ENCODE data around the gene DCLK2. TPM values are rescaled to one million over a fixed set of nuclear protein-coding genes. Genes with fewer than 3 reads are reported as not detected.

The DCLK2 gene
- total RNA-seq, 1 donor from 2014 or later: 0.21 TPM

DNA sequence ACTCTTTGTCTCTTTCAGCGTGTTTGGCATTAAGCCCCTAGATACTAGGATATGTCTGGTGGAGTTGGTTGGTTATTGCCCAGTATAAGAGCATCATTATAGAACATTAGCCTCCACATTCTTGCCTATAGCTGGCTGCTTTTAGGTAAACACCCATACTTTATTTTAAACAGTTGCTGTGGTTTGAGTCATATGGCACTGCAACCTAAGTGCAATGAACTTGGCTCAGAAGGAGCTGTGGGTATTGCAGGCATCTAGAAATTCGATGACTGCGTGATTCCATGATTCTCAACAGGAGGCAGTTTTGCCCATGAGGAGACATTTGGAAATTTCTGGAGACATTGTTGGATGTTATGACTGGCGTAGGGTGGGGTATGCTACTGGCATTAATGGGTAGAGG lies 49.5 kb downstream of the DCLK2 start:
- Mint-ChIP-seq H3K27ac (no peak overlapping the region), H3K9me3 (no peaks in the 10 kb centered on the region), H3K27me3 (ENCODE audit: low read depth) (peaks cover 3% of the 10 kb centered on the region), H3K4me1 (ENCODE audit: low read depth) (peaks cover 3% of the 10 kb centered on the region), H3K4me3 (ENCODE audit: low read depth) (no peak overlapping the region), H3K36me3 (ENCODE audit: low read depth) (no peaks in the 10 kb centered on the region)
- intact Hi-C loops (cut with micrococcal nuclease): no loop called here
- no peak for DNase-seq (ENCODE audit: low spot score)

DNA sequence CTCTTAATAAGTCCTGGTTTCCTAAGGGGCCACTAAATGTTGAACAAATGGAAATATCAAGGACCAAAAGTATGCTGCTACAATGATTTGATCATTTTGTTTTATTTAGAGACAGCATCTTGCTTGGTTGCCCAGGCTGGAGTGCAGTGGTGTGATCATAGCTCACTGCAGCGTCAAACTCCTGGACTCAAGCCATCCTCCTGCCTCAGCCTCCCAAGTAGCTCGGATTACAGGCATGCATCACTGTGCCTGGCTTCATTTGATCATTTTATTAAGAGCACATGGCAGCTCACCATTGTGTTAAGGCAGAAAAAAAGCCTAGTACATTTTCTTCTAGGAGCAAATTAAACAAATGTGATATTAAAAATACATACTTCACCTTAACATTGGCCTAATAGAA lies 52.7 kb downstream of the DCLK2 start:
- H3K36me3 Mint-ChIP-seq (ENCODE audit: low read depth): no peaks in the 10 kb centered on the region
- no peak for DNase-seq (ENCODE audit: low spot score)
- no peak overlapping the region for H3K4me3 Mint-ChIP-seq (ENCODE audit: low read depth)
- intact Hi-C loops (cut with micrococcal nuclease): no loop called here
- H3K27ac Mint-ChIP-seq: no peak overlapping the region
- H3K4me1 Mint-ChIP-seq (ENCODE audit: low read depth): peaks cover 5% of the 10 kb centered on the region
- peaks cover 17% of the 10 kb centered on the region for H3K27me3 Mint-ChIP-seq (ENCODE audit: low read depth)
- H3K9me3 Mint-ChIP-seq: no peaks in the 10 kb centered on the region

DNA sequence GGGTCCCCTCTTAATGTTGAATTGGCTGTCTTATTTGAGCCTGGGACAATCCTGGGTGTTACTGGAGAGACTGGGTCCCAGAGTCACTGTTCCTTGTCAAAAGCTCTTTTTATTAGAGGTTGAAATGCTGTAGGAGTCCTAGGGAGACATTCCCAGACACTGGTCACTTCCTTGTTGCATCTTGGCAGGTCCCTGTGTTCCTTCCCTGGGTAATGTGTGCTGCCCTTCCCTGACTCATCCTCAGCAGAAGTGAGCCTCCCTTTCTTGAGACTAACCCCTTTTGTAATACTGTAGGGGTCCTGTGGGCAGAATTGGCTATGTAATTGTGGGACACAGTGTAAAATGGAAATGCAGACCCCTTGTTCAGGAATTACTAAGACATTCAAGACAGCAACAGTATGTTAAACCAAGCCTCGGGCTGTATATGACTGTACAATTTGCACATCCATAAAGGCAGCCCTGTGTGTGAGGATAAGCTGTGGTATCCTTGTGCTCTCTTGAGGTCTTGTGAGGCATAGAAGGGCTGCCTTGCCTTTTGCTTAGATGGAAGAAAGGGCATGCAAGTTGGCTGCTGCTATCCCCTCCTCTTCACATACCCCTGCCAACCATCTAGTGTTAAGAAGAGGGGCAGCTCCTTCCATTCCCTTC lies 53.5 kb downstream of the DCLK2 start:
- Mint-ChIP-seq H3K9me3 (no peaks in the 10 kb centered on the region), H3K4me3 (ENCODE audit: low read depth) (no peak overlapping the region), H3K4me1 (ENCODE audit: low read depth) (peaks cover 10% of the 10 kb centered on the region), H3K27ac (no peak overlapping the region), H3K27me3 (ENCODE audit: low read depth) (peaks cover 18% of the 10 kb centered on the region), H3K36me3 (ENCODE audit: low read depth) (no peaks in the 10 kb centered on the region)
- no peak for DNase-seq (ENCODE audit: low spot score)
- intact Hi-C loops (cut with micrococcal nuclease): no loop called here

DNA sequence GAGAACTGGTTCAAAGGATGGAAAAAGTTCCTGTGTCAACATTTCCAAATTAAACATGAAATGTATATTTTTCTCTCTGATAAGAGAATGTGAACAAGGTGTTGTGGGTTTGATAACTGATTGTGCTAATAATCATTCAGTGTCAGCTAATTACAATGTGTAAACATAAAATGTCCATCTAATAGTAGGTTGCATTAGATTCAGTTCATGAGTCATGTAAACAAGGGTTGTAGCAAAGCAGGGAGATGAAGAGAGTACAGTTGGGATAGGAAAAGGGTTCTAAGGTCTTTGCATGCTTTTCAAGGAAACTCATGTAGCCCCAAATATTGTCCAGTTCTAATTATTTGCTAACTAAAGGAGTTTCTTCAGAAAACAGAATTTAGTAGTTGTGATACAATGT lies 55.4 kb downstream of the DCLK2 start:
- Mint-ChIP-seq H3K27me3 (ENCODE audit: low read depth) (peaks cover 18% of the 10 kb centered on the region), H3K9me3 (no peaks in the 10 kb centered on the region), H3K4me3 (ENCODE audit: low read depth) (no peak overlapping the region), H3K36me3 (ENCODE audit: low read depth) (no peaks in the 10 kb centered on the region), H3K27ac (no peak overlapping the region), H3K4me1 (ENCODE audit: low read depth) (peaks cover 10% of the 10 kb centered on the region)
- DNase-seq (ENCODE audit: low spot score): no peak
- intact Hi-C loops (cut with micrococcal nuclease): no loop called here

DNA sequence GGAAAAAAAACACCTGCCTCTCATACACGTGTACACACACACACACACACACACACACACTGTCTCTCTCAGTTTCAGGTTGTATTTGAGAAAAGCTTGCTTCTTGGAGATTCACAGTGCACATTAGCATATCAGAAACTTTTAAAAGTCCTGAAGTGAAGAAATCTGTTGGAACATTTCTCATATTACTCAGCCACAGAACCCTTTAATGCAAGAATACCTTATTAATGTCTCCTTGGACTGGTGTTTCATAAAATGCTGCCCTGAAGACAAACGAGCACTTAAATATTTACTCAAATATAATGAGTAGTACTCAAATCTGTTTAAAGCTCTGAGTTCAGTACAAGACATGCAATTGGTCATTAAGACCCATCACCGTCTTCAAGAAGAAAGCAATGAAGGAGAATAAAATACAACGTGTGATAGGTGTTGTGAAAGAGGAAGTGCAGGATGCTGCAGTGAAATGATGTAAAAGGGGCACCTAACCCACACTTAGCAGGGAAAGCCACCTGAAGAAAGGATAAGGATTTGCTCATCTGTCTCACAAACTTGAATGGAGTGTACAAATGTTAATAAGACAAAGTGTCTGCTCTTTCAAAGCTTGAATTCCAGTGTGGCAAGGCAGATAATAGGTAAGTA lies 57.0 kb downstream of the DCLK2 start:
- Mint-ChIP-seq H3K27ac (no peak overlapping the region), H3K27me3 (ENCODE audit: low read depth) (peaks cover 18% of the 10 kb centered on the region), H3K4me3 (ENCODE audit: low read depth) (no peak overlapping the region), H3K9me3 (no peaks in the 10 kb centered on the region), H3K4me1 (ENCODE audit: low read depth) (peaks cover 10% of the 10 kb centered on the region), H3K36me3 (ENCODE audit: low read depth) (no peaks in the 10 kb centered on the region)
- intact Hi-C loops (cut with micrococcal nuclease): no loop called here
- no peak for DNase-seq (ENCODE audit: low spot score)

DNA sequence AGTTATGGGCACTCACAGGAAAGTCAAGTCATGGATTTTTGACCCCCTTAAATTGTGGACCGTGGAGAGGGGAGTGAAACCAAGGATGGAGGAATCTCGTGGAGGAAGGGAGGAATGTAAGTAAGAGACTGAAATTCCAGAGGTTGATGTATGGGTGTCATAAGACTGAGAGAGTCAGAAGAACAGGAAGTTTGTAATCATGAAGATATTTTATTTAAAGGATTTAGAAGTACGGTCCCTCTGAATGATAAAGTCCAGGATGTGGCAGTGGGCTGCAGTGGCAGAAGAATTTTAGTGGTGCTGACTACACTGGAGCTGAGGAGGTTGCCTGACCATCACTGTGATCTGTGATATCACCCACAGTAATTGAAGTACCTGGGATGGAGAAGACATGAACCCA lies 57.8 kb downstream of the DCLK2 start:
- Mint-ChIP-seq H3K9me3 (no peaks in the 10 kb centered on the region), H3K36me3 (ENCODE audit: low read depth) (no peaks in the 10 kb centered on the region), H3K27me3 (ENCODE audit: low read depth) (peaks cover 16% of the 10 kb centered on the region), H3K4me3 (ENCODE audit: low read depth) (no peak overlapping the region), H3K27ac (no peak overlapping the region), H3K4me1 (ENCODE audit: low read depth) (peaks cover 12% of the 10 kb centered on the region)
- intact Hi-C loops (cut with micrococcal nuclease): no loop called here
- no peak for DNase-seq (ENCODE audit: low spot score)

DNA sequence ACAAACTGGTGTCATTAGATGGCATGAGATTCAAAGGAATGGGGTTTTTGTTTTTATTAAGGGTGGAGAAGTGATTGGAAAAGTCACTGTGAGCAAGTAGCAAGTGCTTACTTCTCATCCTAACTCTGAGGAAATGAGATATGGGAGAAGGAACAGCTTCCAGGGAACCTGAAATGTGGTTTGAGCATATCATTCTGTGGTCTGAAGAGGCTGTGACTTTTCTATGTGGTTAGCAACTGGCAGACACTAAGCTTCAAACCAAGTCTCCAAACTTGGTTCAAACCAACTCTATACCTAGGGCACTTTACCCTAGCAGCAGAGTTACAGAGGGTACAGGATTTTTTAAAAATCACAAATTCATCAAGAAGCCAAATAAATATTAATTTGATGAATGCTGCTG lies 58.2 kb downstream of the DCLK2 start:
- H3K9me3 Mint-ChIP-seq: no peaks in the 10 kb centered on the region
- H3K36me3 Mint-ChIP-seq (ENCODE audit: low read depth): no peaks in the 10 kb centered on the region
- no peak overlapping the region for H3K27ac Mint-ChIP-seq
- intact Hi-C loops (cut with micrococcal nuclease): no loop called here
- peaks cover 16% of the 10 kb centered on the region for H3K27me3 Mint-ChIP-seq (ENCODE audit: low read depth)
- no peak for DNase-seq (ENCODE audit: low spot score)
- H3K4me1 Mint-ChIP-seq (ENCODE audit: low read depth): peaks cover 13% of the 10 kb centered on the region
- H3K4me3 Mint-ChIP-seq (ENCODE audit: low read depth): no peak overlapping the region

DNA sequence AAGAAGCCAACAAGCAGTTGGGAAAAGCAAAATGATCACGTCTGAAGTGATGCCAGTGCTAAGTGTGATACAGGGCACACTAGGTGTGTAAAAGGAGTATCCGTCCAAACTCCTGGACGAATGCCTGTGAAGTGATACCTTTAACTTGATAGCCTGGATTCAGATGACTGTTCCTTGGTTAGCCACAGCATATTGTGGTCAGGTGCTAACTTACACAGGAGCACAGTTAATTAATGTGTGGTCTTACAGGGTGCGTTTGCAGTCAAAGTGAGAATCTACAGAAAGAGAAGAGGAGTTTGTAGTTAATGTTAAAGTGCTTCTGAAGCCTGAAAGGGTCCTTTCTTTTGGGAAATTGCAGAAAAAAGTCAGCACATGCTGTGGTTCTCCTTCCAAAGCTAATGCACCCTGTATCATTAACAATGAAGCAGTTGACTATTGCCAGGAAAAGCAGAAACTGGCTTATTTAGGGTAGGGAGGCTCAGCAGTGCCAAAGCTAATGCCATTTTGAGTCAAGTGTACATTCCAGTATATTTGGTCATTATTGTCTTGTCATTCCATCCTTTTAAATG lies 61.1 kb downstream of the DCLK2 start:
- peaks cover 9% of the 10 kb centered on the region for H3K9me3 Mint-ChIP-seq
- peaks cover 8% of the 10 kb centered on the region for H3K27me3 Mint-ChIP-seq (ENCODE audit: low read depth)
- H3K4me3 Mint-ChIP-seq (ENCODE audit: low read depth): no peak overlapping the region
- no peak overlapping the region for H3K27ac Mint-ChIP-seq
- no peaks in the 10 kb centered on the region for H3K36me3 Mint-ChIP-seq (ENCODE audit: low read depth)
- peaks cover 13% of the 10 kb centered on the region for H3K4me1 Mint-ChIP-seq (ENCODE audit: low read depth)
- DNase-seq (ENCODE audit: low spot score): no peak
- intact Hi-C loops (cut with micrococcal nuclease): no loop called here

DNA sequence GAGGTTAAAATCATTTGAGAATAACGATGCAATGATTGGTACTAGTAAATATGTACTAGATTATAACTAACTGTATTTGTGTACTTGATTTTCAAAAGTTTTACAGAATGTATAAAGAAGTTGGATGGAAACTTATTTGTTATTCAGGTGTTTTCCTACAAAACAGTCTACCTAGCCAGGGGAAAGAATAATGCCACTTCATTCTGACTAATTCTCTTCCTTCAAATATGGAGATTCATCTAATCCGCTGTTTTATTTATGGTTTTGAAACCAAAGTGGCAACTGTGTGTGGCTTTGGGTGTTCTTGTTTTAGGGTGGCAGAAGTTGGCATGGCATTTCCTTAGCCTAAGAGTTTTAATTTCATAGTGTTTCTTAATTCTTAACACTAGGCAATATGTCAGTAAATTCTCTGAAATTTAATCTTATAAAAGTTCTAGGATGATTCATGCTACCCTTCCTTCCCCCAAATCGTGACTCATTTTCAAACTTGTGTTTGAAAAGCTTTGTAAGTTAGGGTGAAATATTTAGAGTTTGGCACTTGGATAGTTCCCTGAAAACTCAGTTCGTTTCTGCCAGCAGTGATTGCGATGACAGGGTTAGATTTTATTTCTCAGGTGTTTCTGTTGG lies 62.6 kb downstream of the DCLK2 start:
- peaks cover 9% of the 10 kb centered on the region for H3K9me3 Mint-ChIP-seq
- H3K27ac Mint-ChIP-seq: no peak overlapping the region
- H3K4me3 Mint-ChIP-seq (ENCODE audit: low read depth): no peak overlapping the region
- intact Hi-C loops (cut with micrococcal nuclease): no loop called here
- no peaks in the 10 kb centered on the region for H3K36me3 Mint-ChIP-seq (ENCODE audit: low read depth)
- H3K4me1 Mint-ChIP-seq (ENCODE audit: low read depth): peaks cover 9% of the 10 kb centered on the region
- DNase-seq (ENCODE audit: low spot score): no peak
- H3K27me3 Mint-ChIP-seq (ENCODE audit: low read depth): peaks cover 3% of the 10 kb centered on the region

DNA sequence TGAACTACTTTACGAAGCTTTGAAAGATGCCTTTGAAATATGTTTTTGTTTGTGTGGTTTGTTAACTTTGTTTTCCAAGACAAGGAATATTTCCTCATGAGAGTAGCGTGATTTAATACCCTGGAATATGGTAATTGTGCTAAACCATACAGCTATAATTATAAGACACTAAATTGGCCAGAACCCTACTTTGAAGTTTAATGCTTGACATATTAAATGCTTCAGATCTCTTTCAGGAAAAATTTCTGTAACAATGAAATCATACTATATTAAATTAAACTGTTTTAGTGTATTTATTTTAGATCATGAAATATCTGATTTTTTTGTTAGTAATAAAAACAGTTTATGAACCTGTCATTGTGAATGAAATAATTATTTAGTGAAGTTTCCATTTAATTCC lies 63.5 kb downstream of the DCLK2 start:
- no peak overlapping the region for H3K4me3 Mint-ChIP-seq (ENCODE audit: low read depth)
- no peak for DNase-seq (ENCODE audit: low spot score)
- intact Hi-C loops (cut with micrococcal nuclease): no loop called here
- no peak overlapping the region for H3K27ac Mint-ChIP-seq
- H3K9me3 Mint-ChIP-seq: peaks cover 9% of the 10 kb centered on the region
- H3K27me3 Mint-ChIP-seq (ENCODE audit: low read depth): peaks cover 2% of the 10 kb centered on the region
- H3K4me1 Mint-ChIP-seq (ENCODE audit: low read depth): peaks cover 3% of the 10 kb centered on the region
- H3K36me3 Mint-ChIP-seq (ENCODE audit: low read depth): no peaks in the 10 kb centered on the region

DNA sequence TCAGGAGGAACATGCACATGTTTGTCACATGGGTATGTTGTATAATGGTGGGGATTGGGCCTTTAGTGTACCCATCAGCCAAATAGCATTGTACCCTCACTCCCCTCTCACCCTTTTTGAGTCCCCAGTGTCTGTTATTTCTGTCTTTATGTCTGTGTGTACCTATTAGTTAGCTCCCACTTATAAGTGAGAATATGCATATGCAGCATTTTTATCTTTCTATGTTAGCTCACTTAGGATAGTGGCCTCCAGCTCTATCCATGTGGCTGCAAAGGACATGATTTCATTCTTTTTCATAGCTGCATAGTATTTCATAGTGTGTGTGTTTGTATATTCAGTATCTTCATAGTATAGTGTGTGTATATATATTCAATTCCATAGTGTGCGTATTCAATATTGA lies 64.6 kb downstream of the DCLK2 start:
- no peak for DNase-seq (ENCODE audit: low spot score)
- intact Hi-C loops (cut with micrococcal nuclease): no loop called here
- peaks cover 2% of the 10 kb centered on the region for H3K27me3 Mint-ChIP-seq (ENCODE audit: low read depth)
- no peak overlapping the region for H3K4me3 Mint-ChIP-seq (ENCODE audit: low read depth)
- peaks cover 9% of the 10 kb centered on the region for H3K9me3 Mint-ChIP-seq
- H3K4me1 Mint-ChIP-seq (ENCODE audit: low read depth): peaks cover 3% of the 10 kb centered on the region
- H3K27ac Mint-ChIP-seq: no peak overlapping the region
- H3K36me3 Mint-ChIP-seq (ENCODE audit: low read depth): no peaks in the 10 kb centered on the region

DNA sequence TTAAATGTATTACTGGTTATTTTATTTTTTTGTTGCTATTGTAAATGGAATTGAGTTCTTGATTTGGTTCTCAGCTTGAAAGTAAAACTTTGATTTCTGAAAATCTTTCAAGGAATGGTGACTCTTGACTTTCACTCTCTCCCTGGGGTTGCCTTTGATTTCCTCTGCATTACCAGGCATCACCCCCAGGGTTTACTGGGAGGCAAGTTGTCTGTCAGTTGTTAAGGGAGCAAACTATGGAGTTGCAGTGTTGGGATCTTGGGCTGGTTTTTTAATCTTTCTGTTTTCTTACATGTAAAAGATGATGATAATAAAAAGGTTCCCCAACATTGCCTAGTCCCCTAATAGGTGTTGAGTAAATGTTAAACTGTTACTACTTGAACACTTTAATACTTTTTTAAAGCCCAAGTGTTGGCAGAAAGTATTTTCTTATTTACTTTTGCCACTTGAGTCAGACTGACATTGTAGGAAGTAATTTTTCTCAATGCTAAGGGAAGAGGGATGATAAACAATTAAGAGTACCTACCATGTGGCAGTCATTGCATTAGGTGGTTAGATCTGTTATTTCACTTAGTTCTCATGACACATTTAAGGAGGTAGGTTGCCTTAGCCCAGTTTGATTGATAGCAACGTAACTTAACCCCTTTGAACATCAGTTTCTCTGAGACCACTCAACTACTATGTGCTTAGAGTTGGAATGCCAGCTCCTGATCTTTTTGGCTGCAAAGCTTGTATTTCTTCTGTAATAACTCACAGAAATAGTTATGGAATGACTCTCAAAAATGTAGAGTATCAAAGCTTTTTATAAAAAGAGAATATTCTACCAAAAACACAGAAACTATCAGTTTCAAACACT lies 67.1 kb downstream of the DCLK2 start:
- intact Hi-C loops (cut with micrococcal nuclease): no loop called here
- peaks cover 2% of the 10 kb centered on the region for H3K27me3 Mint-ChIP-seq (ENCODE audit: low read depth)
- DNase-seq (ENCODE audit: low spot score): no peak

More for the DNA sequence above, 67.1 kb downstream of the DCLK2 start:
- no peak overlapping the region for H3K27ac Mint-ChIP-seq
- no peak overlapping the region for H3K4me3 Mint-ChIP-seq (ENCODE audit: low read depth)
- peaks cover 3% of the 10 kb centered on the region for H3K4me1 Mint-ChIP-seq (ENCODE audit: low read depth)
- H3K9me3 Mint-ChIP-seq: peaks cover 9% of the 10 kb centered on the region
- H3K36me3 Mint-ChIP-seq (ENCODE audit: low read depth): no peaks in the 10 kb centered on the region

All from activated T-helper 2 cell treated with anti-CD3 and anti-CD28 coated beads, Interferon-gamma antibody, Interleukin-2, Interleukin-4, amounts not matched to agents 10 μg/mL and 5 μg/mL and 100 μg/mL, durations not matched to agents 14 hours and 24 hours and 36 hours (primary cell).